ENCODE measurements around the gene RRAGC.
A peak's percentile ranks its signal among the peaks of the same experiment; 100 is the strongest.

RRAGC gene, protein sequence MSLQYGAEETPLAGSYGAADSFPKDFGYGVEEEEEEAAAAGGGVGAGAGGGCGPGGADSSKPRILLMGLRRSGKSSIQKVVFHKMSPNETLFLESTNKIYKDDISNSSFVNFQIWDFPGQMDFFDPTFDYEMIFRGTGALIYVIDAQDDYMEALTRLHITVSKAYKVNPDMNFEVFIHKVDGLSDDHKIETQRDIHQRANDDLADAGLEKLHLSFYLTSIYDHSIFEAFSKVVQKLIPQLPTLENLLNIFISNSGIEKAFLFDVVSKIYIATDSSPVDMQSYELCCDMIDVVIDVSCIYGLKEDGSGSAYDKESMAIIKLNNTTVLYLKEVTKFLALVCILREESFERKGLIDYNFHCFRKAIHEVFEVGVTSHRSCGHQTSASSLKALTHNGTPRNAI

DNA sequence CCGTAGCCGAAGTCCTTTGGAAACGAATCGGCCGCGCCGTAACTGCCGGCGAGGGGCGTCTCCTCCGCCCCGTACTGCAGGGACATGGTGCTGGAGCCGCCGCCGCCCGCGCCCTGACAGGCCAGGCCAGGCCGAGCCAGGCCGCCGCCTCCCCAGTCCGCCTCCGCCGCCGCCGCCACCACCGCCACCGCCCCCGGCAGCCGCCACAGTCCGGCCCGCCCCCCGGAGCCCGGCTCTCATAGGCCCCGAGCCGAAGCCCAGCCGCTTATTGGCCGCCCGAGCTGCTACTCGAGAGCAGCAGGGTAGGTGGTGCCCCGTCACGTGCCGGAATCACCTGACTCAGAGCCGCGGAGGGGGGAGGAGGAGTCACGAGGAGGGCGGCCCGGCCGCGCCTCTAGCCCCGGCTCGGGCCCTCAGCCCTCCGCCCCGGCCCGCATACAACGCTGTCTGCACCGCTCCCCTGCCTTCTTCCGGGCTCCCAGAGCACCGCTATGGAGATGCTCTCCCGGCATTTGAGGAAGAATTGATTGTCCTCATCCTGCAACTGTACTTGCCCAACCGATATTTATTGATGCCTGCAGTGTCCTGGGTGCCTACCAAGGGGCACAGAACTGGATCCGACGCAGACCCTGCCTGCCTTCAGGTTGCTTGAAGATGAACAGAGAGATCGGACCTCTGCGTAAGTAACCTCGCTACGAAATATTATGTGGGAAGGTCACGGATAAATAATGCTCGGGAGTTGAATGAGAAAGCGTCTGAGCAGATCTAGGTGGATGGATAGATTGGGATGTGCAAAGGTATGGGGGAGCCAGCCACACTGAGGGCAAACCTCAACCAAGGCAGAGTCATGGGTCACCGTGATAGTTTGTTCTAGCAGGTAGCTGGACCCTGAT lies at the start of gene RRAGC:
Gene RRAGC (minus strand): TSS at position 212 of the 893 bp plus-strand sequence. CDS start 126 bp downstream, at position 86.
- FAIRE-seq = peak; percentile 68

DNA sequence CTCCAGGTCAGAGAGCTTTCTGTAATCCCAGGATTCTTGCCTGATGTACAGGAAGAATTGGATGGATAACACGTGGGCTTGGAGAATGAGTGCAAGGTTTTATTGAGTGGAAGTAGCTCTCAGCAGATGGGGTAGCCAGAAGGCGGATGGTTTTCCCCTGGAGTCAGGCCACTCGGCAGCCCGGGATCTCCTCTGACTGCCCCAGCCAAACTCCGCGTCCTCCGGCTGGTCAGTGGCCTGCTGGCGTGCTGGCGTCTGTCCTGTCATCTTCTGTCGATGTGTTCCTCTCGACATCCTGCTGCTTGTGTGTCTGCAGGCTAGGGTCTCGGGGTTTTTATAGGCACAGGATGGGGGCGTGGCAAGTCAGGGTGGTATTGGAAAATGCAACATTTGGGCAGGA lies 49.2 kb upstream of the RRAGC start:
- no peak for FAIRE-seq

DNA sequence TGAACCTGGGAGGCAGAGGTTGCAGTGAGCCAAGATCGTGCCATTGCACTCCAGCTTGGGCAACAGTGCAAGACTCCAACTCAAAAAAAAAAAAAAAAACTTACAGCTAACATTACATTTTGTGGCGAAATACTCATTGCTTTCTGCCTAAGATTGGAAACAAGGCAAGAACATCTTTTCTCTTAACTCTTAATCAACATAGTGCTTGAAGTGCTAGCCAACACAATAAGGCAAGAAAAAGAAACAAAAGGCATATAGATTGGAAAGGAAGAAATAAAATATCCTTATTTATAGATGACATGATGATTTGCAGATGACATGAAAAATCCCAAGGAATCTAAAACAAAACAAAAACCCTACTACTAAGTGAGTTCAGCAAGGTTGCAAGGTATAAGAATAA lies 46.4 kb upstream of the RRAGC start:
- FAIRE-seq = no peak

DNA sequence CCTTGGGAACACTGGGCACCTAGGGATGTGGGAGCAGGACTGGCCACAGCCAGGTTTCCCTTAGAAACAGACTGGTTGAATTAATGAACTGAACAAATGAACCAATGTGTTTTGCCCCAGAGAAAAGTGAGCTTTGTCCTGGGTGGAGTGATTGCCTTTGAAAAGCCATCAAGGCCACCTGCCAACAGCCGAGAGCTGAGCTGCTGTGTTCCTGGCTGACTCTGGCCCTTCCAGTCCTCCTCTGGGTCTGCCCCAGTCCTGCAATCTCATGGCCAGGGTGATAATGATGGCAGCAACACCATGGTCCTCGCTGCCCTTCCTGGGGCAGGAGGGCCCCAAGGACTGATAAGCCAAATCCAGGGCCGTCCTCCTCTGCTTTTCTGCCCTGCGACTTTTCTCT lies 40.0 kb upstream of the RRAGC start:
- no peak for FAIRE-seq

DNA sequence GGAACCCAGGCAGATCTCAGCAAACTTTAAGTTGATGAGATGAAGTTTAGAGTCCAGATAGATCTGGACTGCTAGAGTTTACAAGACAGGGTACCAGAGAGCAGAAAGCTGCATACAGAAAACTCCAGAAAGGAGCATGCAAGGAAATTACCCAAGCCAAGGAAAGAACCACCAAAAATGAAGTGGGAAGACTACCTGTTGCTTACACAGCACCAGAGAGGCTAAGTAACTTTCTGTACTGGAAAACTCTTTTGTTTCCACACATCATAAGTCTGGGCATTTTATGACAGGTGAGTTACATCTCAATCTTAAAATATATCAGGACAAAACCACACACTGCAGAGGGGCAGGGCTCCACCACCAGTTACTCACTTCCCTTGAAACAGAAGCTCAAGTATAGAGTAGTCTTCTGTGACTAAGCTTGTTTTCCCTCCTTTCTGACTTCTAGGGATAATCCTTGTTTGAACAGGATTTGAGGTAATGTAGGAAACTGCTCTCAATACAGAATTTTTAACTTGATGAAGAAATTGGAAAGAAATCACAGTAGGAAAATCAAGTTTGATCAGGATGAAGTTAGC lies 39.2 kb upstream of the RRAGC start:
- no peak for FAIRE-seq

DNA sequence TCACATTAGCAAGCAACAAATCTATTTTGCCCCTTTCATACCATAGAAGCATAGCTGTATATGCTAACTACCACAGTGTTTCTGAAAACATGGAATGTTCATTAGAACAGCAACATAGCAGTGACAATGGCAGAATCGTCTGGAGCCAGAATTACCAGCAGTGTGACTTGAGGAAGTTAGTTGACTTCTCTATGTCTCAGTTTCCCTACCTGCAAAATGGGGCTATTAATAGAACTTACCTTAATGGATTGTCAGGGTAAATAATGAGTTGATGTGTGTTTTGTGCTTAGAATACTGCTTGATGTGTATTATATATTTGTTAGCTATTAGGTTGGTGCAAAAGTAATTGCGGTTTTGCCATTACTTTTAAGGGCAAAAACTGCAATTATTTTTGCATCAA lies 36.6 kb upstream of the RRAGC start:
- FAIRE-seq = no peak

DNA sequence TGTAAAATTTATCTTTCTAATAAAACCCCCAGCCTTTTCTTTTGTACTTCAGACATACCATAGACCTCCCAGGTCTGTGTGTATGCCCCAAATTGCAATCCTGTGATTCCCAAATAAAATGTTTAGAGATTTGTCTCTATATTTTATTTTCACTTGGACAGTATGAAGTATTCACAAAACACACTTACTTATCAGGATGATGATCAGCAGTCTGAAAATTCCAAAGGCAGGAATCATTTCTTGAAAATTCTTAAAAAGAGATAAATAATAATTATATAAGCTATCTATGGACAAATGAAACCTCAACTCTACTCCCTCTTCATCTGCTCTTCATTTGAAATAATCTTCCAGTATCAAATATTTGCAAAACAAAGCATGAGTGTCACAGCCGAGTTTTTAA lies 33.4 kb upstream of the RRAGC start:
- FAIRE-seq = no peak

DNA sequence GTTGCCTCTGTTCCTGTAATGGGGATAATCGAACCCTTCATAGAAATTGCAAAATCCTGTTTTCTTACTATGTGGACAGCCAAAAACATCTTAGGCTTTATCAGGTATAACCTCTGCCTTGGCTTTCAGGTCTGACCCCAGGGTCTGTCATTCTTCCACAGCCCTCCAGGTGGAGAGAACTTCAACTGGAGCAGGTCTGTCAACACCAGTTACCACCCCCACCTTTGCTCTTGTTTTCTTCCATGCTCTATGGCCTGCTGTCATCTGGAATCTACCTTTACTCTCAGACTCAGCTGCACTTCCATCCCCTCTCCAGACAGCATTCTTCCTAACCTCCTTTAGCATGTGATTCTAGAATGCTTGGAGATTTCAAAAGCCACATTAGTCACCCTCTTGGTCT lies 32.2 kb upstream of the RRAGC start:
- FAIRE-seq = no peak

DNA sequence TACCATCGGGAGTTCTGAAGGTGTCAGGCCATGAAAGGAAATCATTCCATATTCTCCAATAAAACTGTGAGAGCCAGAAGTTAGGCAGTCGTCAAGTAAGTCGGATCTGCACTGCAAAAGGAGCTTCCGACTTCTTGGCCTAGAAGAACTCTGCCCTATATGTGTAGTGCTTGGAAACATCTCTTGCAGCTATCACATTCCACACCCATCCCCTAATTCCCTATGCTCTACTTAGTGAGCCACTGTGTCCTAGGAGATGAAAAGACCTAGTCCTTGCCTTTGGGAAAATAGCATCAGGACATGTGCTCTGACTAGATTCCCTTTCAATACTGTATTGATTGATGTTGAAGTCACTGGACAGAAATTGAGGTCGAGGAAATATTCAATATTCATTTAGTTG lies 30.0 kb upstream of the RRAGC start:
- FAIRE-seq = no peak

DNA sequence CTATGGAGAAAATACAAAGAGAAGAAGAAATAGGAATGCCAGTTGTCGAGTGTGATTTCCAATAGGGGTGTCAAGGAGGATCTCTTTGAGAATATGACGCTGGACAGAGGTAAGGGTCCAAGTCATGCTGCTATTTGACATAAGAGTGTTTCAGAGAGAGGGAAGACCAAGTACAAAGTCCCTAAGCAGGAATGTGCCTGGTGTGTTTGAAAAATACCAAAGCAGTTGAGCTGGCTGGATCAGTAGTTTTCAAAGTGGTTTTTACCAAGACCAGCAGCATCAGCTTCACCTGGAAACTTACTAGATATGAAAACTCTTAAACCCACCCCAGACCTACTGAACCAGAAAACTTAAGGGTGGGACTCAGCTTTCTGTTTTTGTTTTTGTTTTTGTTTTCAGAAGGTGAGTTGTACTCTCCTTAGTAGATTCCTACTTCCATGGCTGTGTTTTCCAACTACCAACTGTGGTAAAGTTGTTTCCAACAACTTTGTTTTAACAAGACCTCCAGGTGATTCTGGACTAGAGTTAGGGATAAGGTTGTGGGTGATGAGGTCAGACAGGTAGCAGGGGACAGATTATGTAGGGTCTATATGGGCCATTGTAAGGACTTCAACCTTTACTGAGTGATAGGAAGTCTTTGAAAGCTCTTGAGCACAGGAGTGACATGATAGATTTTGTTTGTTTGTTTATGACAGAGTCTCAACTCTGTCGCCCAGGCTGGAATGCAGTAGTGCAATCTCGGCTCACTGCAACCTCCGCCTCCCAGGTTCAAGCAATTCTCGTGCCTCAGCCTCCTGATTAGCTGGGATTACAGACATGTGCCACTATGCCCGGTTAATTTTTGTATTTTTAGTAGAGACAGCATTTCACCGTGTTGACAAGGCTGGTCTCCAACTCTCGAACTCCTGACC lies 29.1 kb upstream of the RRAGC start:
- FAIRE-seq = no peak

DNA sequence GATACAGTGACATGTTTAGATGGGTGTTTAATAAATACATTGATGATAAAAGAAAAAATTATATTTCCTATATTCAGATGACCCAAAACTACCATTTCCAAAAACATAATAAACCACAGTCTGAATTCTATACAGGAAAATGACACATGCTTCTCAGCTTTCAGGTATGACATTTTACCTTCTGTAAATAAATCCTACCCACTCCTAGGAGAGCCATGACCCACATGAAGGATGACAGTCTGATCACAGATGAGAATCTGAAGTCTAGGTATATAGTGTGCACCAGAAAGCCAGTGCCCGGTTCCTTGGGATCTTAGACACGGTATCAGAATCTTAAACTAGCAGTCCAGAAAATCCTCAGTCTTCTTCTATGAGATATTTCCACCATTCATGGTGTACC lies 25.5 kb upstream of the RRAGC start:
- no peak for FAIRE-seq

DNA sequence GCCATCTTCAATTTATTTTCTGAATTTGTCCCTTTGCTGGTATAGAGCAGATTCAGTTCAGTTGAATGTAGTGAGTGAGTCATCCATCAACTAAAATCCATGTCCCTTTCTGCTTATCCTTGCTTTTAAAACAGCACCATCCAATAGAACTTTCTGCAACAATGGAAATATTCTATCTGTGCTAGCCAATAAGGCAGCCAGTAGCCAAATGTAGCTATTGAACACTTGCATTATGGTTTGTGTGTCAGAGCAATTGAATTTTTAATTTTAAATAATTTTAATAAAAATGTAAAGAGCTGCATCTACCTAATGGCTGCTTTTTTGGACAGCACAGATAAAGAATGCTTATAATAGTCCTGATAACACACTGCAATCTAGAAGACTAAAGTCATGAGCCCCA lies 21.9 kb upstream of the RRAGC start, which contains the start of gene GJA9:
Gene GJA9 (minus strand): TSS at position 101 of the 400 bp plus-strand sequence. CDS start 5,489 bp downstream, outside the sequence.
- FAIRE-seq = no peak

DNA sequence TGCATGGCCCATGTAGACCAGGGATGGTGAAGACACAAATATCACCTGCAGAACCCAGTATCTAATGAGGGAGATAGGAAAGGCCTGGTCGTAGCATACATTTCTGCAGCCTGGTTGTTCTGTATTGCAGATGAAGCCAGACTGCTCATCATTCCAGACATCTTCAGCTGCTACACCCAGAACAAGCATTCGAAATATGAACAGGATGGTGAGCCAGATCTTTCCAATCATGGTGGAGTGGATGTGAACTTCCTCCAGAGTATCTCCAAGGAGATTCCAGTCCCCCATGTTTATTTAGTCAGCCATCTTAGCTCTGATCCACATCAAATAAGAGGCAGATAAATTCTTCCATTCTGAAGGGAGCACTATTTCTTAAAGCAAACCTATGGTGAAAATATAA lies 16.2 kb upstream of the RRAGC start:
- no peak for FAIRE-seq

DNA sequence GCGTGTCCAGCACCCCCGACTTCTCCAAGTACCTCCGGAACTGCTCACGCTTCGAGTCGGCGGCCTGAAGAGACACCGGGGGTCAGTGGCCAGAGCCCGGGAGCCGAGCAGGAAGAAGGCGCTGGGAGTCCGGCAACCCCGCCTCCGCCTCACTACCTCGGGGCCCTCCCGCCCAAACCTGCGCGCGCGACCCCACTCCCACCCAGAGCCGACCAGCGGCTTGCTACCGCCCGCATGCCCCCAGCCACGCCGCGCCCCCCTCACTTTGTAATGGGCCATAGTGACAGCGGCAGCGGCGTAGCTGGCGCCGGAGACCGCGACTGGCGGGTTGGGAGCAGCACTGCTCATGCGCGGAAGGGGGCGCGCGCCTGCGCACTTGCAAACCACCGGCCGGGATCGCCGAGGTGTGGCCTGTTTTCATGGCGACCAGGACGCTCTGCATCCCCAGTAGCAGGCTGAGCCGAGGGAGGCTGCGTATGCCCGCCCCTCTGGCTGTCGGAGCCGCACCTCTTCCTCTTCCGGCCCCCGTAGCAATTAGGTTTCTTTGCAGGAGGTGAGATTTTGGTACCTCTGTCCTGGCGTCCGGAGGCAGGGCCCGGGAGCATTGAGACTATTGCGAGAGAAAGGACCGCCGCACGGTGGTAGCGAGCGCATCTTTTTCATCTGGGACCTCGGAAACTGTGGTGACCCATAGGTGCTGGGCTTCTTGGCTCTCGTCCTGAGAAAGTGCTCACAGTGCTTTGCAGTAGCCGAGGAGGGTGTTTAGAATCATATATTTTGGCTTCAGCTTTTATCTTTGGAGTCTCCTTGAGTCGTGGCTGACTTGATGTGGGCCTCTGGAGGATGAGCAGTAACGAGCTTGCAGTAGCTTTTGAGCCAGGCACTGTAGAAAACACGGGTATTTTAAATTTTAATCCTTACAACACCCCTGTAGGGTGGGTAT lies 13.7 kb upstream of the RRAGC start, which contains the start of gene MYCBP:
Gene MYCBP (minus strand): TSS at position 322 of the 943 bp plus-strand sequence. CDS start 43 bp downstream, at position 279.
- FAIRE-seq = peak; percentile 95

DNA sequence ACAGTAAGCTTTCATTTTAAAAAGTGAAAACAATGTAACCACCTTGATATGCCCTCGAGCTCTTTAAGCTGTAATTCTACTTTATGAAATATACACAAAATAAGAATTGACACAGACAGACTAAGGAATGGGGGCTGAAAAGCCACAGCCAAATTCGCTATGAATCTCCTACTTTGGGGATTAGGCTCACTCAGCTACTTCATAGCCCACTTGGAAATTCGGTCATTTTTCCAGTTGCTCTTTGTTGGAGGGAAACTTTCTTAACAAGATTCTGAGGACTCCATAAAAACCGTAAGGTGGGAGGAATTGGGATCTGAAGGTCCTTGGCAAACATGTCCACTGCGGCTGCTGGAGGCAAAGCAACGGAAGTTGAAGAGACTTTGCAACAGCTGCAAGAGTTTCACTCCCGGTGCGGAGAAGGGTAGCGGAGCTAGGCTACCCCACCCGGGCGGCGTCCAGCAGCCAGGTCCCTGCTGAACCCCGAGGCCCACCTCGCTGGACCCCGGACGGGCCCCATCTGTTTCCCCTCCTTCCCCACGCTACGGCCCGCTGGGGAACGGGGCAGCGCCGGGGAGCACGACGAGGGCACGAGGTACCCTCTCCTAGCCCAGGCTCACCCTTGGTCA lies 12.9 kb upstream of the RRAGC start:
- no peak for FAIRE-seq

DNA sequence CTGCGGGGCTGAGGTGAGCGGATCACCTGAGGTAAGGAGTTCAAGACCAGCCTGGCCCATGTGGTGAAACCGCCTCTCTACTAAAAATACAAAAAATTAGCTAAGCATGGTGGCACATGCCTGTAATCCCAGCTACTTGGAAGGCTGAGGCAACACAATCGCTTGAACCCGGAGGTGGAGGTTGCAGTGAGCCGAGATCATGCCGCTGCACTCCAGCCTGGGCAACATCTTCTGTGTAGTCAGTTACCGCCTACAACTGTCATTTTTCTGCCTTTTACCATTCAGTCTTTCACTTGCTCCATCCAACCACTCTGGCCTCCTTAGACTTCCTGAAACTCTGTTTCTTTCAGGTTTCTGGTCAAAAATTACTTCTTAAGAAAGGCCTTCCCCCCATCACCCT lies 11.4 kb upstream of the RRAGC start:
- no peak for FAIRE-seq

DNA sequence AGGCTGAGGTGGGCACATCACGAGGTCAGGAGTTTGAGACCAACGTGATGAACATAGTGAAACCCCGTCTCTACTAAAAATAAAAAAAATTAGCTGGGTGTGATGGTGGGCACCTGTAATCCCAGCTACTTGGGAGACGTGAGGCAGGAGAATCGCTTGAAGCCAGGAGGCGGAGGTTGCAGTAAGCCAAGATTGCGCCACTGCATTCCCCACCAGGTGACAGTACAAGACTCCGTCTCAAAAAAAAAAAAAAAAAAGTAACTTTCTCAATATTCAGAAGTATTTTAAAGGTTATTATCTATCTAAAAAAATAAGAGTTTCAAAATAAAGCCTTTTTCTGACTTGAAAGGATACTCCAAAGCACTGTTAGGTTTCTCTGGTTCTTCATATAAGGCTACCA lies 7.6 kb upstream of the RRAGC start:
- FAIRE-seq = no peak

DNA sequence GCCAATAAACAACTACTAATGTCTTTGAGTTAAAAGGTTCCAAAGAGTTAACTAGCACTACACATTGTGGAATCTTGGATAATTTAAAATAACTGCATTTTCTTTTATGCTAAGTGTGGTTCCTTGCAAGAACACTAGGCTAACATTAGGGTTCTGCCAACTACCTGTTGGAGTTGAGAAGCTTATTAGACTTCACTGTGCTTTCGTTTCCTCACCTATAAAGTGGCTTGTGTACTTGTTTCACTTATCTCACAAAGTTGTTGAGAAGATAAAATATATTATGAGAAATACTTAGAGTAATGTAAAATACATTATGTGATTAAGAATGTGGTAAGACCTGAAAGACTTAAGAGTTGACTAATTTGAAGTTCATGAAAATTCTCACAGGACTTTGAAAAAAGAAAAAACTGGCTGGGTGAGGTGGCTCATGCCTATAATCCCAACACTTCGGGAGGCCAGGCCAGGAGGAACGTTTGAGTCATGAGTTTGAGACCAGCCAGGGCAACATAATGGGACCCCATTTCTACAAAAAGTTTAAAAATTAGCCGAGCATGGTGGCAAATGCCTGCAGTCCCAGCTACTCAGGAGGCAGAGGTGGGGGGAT lies 5.6 kb upstream of the RRAGC start:
- FAIRE-seq = no peak

DNA sequence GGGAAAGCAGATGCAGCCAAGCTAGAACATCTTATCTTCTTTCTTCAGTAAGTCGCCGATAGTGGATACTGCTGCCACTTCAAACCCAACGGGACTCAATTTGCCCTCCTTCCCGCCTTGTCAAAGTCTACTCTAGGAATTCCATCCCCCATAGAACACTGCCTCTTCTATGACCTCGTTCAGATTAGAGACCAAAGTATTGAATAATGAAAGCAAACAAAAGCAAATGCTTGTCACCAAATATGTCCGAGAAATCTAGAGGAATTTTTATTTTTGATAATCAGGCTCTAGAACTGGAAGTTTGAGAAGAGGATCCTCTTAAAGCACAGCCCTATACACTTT lies 853 bp upstream of the RRAGC start:
- no peak for FAIRE-seq

DNA sequence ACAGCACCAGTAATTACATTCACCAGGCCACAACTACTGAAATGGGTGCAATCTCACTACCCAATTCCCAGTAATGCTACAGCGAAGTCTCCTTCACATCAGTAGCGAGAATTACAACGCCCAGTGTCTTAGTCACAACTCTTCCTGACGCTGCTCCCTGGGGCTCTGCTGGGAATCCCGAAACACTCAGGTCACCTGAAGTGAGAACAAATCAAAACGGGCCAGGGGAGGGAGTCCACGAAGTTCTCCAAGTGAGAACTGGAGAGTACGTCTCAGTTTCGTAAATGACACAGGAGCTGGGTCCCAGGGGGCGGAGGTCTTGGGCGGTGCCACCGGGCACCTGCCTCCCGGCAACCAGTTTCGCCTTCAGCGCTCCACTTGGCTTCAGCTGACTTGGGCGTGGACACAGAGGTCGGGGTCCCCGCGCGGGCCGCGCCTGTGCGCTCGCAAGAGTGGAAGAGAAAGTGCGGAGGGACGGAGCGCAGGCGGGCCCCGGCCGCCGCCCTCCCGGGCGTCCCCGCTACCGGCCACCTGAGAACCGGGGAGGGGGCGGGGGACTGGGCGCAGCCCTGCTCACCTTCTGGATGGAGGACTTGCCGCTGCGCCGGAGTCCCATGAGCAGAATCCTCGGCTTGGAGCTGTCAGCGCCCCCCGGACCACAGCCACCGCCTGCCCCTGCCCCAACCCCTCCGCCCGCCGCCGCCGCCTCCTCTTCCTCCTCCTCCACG lies 575 bp downstream of the RRAGC start:
- no peak for FAIRE-seq
